ENCODE measurements around the gene UACA. TPM values are rescaled to one million over a fixed set of nuclear protein-coding genes. Genes with fewer than 3 reads are reported as not detected.

UACA gene
- total RNA-seq, 2 experiments from 2014 or later, result 6.6 TPM

Other genes starting within 250 kb of the UACA start
- under 1 TPM in 1 of 2 experiments, not detected in 1; 0.14 TPM for gene LARP6, start 90.6 kb upstream of the UACA start, total RNA-seq
- gene THAP10, start 128.9 kb upstream of the UACA start, total RNA-seq, result under 1 TPM; 0.12 to 0.27 TPM
- gene LRRC49, start 129.3 kb upstream of the UACA start, total RNA-seq, result under 1 TPM; 0.14 to 0.62 TPM